D721Med (cell line): ENCODE data around the gene HBE1.

Experiments
- DNase-seq: peaks from one replicate; pipeline ENCODE4 v3.0.0; 2011; ENCODE audit warnings: low spot score; ENCODE audit not compliant: insufficient read length
- FAIRE-seq: peaks from 2 replicates; lab custom pipeline; 2011; peaks lifted over from hg19 to GRCh38; lab: Jason Lieb, UNC
- TF ChIP-seq, protein P1 (sequence below): IDR thresholded peaks from 2 replicates; pipeline ENCODE4 v1.5.1; 2012; ENCODE audit warnings: mild to moderate bottlenecking, control low read depth; ENCODE audit not compliant: insufficient read depth; ENCODE audit errors: missing control alignments

HBE1 gene

DNA sequence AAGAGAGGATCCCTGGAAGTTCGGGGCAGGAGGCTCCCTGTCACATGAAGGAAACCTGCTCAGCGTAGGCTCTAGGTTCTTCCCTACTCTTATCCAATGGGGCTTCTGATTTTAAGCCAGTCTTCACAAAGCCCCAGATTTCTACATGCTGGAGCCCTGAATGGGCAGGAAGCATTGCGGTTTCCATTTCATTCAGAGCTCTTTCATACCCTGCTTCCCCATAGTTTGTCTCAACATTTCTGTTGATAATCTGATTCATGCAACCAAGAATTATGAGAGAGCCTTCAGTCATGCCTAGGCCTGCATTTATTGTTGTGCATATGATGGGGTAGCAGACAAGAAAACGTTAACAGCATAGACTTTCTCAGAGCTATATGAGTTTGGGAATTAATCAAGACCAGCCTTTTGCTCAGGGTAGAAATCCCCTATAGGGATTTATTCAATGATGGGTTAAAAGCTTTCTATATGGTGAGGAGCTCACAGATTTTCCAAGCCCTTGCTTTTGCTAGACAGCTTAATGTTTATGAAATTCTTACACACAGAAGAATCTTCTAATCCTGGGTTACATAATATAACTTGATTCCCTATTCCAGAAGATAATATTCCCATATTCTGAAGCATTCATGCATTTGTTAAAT is 16.1 kb upstream of the HBE1 start:
- TF ChIP-seq, protein P1, sequence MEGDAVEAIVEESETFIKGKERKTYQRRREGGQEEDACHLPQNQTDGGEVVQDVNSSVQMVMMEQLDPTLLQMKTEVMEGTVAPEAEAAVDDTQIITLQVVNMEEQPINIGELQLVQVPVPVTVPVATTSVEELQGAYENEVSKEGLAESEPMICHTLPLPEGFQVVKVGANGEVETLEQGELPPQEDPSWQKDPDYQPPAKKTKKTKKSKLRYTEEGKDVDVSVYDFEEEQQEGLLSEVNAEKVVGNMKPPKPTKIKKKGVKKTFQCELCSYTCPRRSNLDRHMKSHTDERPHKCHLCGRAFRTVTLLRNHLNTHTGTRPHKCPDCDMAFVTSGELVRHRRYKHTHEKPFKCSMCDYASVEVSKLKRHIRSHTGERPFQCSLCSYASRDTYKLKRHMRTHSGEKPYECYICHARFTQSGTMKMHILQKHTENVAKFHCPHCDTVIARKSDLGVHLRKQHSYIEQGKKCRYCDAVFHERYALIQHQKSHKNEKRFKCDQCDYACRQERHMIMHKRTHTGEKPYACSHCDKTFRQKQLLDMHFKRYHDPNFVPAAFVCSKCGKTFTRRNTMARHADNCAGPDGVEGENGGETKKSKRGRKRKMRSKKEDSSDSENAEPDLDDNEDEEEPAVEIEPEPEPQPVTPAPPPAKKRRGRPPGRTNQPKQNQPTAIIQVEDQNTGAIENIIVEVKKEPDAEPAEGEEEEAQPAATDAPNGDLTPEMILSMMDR, result no peak
- no peak for DNase-seq
- FAIRE-seq, result no peak

DNA sequence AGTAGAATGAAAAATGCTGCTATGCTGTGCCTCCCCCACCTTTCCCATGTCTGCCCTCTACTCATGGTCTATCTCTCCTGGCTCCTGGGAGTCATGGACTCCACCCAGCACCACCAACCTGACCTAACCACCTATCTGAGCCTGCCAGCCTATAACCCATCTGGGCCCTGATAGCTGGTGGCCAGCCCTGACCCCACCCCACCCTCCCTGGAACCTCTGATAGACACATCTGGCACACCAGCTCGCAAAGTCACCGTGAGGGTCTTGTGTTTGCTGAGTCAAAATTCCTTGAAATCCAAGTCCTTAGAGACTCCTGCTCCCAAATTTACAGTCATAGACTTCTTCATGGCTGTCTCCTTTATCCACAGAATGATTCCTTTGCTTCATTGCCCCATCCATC is 14.9 kb upstream of the HBE1 start:
- TF ChIP-seq, protein P1, result no peak
- DNase-seq (no peak), FAIRE-seq (no peak)

DNA sequence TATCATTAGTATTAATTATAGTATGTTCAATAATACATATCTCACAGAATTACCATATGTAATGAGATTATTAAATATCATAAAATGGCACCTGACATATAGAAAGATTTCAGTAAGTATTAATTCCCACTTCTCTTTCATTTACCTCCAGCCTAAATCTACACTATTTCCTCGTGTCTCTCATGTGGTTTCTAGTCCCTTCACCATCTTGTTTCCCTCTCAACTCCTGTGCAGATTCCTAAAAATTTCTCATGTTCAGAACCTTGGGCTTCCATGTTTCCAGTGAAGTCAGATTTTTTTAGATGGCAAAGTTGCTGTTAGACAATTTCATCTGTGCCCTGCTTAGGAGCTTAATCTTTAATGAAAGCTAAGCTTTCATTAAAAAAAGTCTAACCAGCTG is 14.1 kb upstream of the HBE1 start:
- DNase-seq (no peak), FAIRE-seq (no peak)
- TF ChIP-seq, protein P1, result no peak

DNA sequence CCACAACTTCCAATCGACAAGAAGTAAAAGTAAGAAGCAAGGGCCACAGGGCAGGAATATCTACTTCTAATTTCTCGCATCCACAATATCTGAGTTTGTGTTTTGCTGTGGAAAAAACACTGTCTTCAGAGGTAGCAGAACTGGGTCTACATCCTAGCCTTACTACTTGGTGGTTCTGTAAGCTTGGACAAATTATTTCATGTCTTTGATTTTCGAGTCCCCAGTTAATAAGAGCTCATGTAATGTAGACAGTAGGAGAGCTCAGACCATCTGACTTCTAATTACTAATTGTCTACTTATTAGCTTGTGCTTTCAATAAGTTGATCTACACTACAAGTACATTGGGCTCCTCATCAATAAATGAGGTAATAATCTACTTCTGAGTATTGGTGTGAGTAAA is 13.3 kb upstream of the HBE1 start:
- FAIRE-seq (no peak), DNase-seq (no peak)
- TF ChIP-seq, protein P1, result no peak

DNA sequence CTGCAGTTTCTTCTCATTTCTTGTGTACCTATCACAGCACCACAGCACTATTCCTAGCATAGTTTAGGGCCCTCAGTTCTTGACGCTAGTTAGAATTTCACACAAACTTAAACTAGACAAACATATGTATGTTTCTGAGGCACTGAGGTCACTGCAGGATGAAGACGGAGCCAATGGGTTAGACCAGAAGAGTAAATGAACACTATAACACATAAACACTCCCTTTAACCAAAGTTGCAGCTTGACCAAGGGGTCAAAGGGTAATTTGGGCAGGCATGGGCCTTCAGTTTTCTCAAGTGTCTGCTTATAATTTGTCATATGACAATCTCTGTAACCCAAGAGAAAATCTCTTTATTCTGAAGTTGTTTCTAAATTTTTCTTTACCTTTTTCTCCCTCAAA is 12.9 kb upstream of the HBE1 start:
- no peak for FAIRE-seq
- DNase-seq, result no peak

DNA sequence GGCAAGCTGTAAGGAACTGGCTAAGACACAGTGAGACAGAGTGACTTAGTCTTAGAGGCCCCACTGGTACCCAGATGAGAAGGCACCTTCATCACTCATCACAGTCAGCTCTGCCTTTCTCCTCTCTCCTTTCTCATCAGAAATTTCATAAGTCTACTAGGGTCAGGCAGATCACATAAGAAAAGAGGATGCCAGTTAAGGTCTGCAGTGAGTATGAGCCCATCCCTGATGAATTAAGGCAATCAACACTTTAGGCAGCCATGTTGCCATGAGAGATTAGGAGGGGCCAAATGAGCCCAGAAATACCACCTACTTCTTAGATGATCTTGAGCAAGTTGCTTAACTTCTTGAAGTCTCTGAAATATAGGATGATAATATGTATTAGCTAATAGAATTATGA is 11.9 kb upstream of the HBE1 start:
- TF ChIP-seq, protein P1, result no peak
- no peak for FAIRE-seq
- DNase-seq, result no peak

More for the DNA sequence above, 12.9 kb upstream of the HBE1 start:
- TF ChIP-seq, protein P1, result no peak

DNA sequence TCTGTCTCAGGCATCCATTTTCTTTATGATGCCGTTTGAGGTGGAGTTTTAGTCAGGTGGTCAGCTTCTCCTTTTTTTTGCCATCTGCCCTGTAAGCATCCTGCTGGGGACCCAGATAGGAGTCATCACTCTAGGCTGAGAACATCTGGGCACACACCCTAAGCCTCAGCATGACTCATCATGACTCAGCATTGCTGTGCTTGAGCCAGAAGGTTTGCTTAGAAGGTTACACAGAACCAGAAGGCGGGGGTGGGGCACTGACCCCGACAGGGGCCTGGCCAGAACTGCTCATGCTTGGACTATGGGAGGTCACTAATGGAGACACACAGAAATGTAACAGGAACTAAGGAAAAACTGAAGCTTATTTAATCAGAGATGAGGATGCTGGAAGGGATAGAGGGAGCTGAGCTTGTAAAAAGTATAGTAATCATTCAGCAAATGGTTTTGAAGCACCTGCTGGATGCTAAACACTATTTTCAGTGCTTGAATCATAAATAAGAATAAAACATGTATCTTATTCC is 10.9 kb upstream of the HBE1 start:
- DNase-seq (no peak), FAIRE-seq (no peak)
- TF ChIP-seq, protein P1, result no peak
